ENCODE results near the gene TEX261.

DNA sequence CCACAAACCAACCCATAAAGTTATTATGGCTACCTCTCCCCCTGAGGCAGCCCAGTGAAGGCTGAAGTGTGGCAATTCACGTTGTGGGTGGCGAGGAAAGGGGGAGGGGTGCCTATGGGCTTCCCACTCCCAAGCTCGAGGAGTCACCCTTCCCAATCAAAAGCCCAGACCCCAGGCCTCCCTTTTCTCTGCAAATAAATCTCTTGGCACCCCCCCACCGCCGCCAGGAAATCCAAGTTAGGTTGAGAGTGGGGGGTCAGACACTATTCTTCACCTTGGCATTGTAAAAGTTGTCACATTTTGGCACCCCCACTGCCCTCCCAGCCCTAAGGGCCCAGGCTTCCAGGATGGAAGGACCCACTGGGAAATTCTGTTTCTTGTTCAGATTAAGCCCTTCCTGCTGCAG, 9.4 kb downstream of the TEX261 start:
- TF ChIP-seq, protein P1, sequence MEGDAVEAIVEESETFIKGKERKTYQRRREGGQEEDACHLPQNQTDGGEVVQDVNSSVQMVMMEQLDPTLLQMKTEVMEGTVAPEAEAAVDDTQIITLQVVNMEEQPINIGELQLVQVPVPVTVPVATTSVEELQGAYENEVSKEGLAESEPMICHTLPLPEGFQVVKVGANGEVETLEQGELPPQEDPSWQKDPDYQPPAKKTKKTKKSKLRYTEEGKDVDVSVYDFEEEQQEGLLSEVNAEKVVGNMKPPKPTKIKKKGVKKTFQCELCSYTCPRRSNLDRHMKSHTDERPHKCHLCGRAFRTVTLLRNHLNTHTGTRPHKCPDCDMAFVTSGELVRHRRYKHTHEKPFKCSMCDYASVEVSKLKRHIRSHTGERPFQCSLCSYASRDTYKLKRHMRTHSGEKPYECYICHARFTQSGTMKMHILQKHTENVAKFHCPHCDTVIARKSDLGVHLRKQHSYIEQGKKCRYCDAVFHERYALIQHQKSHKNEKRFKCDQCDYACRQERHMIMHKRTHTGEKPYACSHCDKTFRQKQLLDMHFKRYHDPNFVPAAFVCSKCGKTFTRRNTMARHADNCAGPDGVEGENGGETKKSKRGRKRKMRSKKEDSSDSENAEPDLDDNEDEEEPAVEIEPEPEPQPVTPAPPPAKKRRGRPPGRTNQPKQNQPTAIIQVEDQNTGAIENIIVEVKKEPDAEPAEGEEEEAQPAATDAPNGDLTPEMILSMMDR (IDR thresholded peaks at IDR 0.05; ENCODE audit: low read length): no peak
- no peak for TF ChIP-seq EZH2phosphoT487 (IDR thresholded peaks at IDR 0.05; ENCODE audit: low read length)
- no peak for TF ChIP-seq EZH2 (optimal IDR thresholded peaks at IDR 0.05; ENCODE audit: low read depth, low read length)
